ENCODE data around the gene ELP6. TPM values are rescaled to one million over a fixed set of nuclear protein-coding genes. Genes with fewer than 3 reads are reported as not detected.
"Not testable (repeated sequence)": the region's sequence is repeated elsewhere in the genome, so short reads cannot be mapped to it uniquely, and the experiment has no call there.

The ELP6 gene
- total RNA-seq, 1 experiment from 2014 or later = 62.0 TPM

DNA sequence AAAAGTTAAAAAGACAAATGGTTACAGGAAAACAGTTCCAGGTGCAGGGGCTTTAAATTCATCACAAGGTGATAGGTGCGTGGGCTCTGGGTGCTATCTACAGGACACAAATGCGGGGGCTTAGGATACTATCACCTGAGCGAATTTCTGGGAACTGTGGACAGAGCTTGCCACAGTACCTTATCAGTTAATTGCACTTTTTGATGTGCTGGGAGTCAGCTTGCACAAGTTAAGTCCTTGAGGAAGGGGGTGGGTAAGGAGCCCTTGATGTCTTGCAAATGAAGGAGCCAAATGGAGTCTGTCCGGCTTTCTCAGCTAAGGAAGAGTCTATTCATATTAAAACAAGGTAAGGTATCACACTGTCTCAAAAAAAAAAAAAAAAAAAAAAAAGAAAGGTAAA is 31.7 kb downstream of the ELP6 start:
- Mint-ChIP-seq H3K27ac (peak overlapping the region; percentile 96), H3K4me3 (peak overlapping the region; percentile 57), H3K4me1 (peaks cover 35% of the 10 kb centered on the region)
- H3K27me3 Mint-ChIP-seq (ENCODE audit: low read depth); H3K36me3 Mint-ChIP-seq; DNase-seq (ENCODE audit: low spot score); H3K9me3 Mint-ChIP-seq: not testable (repeated sequence)
- ATAC-seq = peak; percentile 8
- CTCF ChIA-PET = interaction anchor here (1.5 to 3.5 kb wide), 2 partner anchors 41 to 60 kb away, joined by 4 to 27 read pairs; no protein-coding TSS in a partner anchor
- POLR2A ChIA-PET = interaction anchor here (0.6 to 0.7 kb wide), 2 partner anchors 24 to 781 kb away, joined by 7 to 9 read pairs; no protein-coding TSS in a partner anchor

DNA sequence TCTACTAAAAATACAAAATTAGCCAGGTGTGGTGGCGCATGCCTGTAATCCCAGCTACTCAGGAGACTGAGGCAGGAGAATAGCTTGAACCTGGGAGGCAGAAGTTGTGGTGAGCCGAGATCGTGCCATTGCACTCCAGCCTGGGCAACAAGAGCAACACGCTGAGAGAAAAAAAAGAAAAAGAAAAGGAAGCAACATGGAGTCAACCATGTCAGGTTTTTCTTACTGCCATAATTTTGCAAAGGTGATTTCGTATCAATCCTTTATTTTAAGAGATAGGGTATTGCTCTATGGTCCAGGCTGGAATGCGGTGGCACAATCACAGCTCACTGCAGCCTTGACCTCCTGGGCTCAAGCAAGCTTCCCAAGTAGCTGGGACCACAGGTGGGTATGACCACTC is 33.2 kb downstream of the ELP6 start:
- ATAC-seq; H3K9me3 Mint-ChIP-seq; H3K36me3 Mint-ChIP-seq; H3K4me3 Mint-ChIP-seq; DNase-seq (ENCODE audit: low spot score); H3K27me3 Mint-ChIP-seq (ENCODE audit: low read depth); H3K27ac Mint-ChIP-seq; POLR2A ChIA-PET: not testable (repeated sequence)
- peaks cover 38% of the 10 kb centered on the region for H3K4me1 Mint-ChIP-seq
- CTCF ChIA-PET = interaction anchor here (2.7 kb wide), 1 partner anchor 59 kb away, joined by 14 read pairs; no protein-coding TSS in a partner anchor

DNA sequence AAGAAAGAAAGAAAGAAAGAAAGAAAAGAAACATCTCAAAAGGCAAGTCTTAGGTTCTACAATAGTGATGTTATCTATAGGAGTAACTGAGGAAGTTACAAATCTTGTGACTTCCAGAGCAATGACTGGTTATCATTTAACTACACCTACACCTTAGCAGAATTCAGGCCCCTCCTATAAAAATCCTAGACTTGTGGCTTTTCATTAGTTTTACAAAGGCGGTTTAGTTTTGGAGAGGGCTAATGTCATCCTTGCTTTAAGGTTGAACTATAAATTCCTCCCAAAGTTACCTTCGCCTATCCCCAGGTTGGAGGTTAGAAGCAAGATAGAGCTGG is 33.7 kb downstream of the ELP6 start:
- Mint-ChIP-seq H3K9me3 (peaks cover 4% of the 10 kb centered on the region; the same call in 1 of the 2 replicates), H3K4me1 (peaks cover 42% of the 10 kb centered on the region), H3K27me3 (ENCODE audit: low read depth) (no peaks in the 10 kb centered on the region), H3K27ac (no peak overlapping the region), H3K4me3 (no peak overlapping the region), H3K36me3 (no peaks in the 10 kb centered on the region)
- ChIA-PET POLR2A (interaction anchor here (0.7 kb wide), 1 partner anchor 544 kb away, joined by 6 read pairs; no protein-coding TSS in a partner anchor), CTCF (interaction anchor here (1.0 to 2.7 kb wide), 3 partner anchors 41 to 672 kb away, joined by 3 to 14 read pairs (median 4); no protein-coding TSS in a partner anchor)
- DNase-seq (ENCODE audit: low spot score) (no peak), ATAC-seq (no peak)
- TF ChIP-seq, protein P1, sequence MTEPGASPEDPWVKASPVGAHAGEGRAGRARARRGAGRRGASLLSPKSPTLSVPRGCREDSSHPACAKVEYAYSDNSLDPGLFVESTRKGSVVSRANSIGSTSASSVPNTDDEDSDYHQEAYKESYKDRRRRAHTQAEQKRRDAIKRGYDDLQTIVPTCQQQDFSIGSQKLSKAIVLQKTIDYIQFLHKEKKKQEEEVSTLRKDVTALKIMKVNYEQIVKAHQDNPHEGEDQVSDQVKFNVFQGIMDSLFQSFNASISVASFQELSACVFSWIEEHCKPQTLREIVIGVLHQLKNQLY (CRISPR knock-in tag; IDR thresholded peaks at IDR 0.05) = no peak
- TF ChIP-seq JAZF1 (CRISPR knock-in tag; IDR thresholded peaks at IDR 0.05) = no peak

DNA sequence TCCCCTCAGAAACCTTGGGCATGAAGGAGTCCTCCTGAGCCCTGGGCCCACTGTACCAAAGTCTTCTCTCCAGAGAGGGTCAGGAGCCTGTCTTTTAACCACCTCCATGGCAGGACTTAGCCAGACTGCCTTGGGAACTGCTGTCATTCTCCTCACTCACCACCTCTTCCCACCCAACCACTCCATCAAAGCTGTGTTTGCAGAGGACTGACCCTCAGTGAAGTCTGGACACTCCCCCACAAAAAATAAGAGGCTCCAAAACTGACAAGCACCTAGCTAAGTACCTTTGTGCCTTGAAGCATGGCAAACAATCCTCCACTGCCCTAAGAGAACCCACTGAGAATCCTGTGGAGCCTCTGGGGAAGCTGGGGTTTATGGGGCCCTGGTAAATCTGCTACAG is 35.5 kb downstream of the ELP6 start:
- Mint-ChIP-seq H3K27me3 (ENCODE audit: low read depth) (no peaks in the 10 kb centered on the region), H3K27ac (peak overlapping the region; percentile 63; the same call in 1 of the 2 replicates), H3K36me3 (no peaks in the 10 kb centered on the region), H3K4me3 (no peak overlapping the region), H3K4me1 (peaks cover 57% of the 10 kb centered on the region), H3K9me3 (peaks cover 4% of the 10 kb centered on the region; the same call in 1 of the 2 replicates)
- ChIA-PET CTCF (no interaction called here), POLR2A (no interaction called here)
- DNase-seq (ENCODE audit: low spot score) = no peak
- ATAC-seq = no peak
- no peak for TF ChIP-seq ATF1 (CRISPR knock-in tag; IDR thresholded peaks at IDR 0.05)
- no peak for TF ChIP-seq EMX1 (CRISPR knock-in tag; IDR thresholded peaks at IDR 0.05)
- TF ChIP-seq NR1H2 (CRISPR knock-in tag; IDR thresholded peaks at IDR 0.05) = no peak
- TF ChIP-seq, protein P2, sequence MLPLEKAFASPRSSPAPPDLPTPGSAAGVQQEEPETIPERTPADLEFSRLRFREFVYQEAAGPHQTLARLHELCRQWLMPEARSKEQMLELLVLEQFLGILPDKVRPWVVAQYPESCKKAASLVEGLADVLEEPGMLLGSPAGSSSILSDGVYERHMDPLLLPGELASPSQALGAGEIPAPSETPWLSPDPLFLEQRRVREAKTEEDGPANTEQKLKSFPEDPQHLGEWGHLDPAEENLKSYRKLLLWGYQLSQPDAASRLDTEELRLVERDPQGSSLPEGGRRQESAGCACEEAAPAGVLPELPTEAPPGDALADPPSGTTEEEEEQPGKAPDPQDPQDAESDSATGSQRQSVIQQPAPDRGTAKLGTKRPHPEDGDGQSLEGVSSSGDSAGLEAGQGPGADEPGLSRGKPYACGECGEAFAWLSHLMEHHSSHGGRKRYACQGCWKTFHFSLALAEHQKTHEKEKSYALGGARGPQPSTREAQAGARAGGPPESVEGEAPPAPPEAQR (CRISPR knock-in tag; IDR thresholded peaks at IDR 0.05) = no peak
- no peak for TF ChIP-seq ELF4 (CRISPR knock-in tag; IDR thresholded peaks at IDR 0.05; ENCODE audit: low read depth)
- TF ChIP-seq, protein P3, sequence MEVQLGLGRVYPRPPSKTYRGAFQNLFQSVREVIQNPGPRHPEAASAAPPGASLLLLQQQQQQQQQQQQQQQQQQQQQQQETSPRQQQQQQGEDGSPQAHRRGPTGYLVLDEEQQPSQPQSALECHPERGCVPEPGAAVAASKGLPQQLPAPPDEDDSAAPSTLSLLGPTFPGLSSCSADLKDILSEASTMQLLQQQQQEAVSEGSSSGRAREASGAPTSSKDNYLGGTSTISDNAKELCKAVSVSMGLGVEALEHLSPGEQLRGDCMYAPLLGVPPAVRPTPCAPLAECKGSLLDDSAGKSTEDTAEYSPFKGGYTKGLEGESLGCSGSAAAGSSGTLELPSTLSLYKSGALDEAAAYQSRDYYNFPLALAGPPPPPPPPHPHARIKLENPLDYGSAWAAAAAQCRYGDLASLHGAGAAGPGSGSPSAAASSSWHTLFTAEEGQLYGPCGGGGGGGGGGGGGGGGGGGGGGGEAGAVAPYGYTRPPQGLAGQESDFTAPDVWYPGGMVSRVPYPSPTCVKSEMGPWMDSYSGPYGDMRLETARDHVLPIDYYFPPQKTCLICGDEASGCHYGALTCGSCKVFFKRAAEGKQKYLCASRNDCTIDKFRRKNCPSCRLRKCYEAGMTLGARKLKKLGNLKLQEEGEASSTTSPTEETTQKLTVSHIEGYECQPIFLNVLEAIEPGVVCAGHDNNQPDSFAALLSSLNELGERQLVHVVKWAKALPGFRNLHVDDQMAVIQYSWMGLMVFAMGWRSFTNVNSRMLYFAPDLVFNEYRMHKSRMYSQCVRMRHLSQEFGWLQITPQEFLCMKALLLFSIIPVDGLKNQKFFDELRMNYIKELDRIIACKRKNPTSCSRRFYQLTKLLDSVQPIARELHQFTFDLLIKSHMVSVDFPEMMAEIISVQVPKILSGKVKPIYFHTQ (CRISPR knock-in tag; IDR thresholded peaks at IDR 0.05) = no peak
- TF ChIP-seq HMGA2 (CRISPR knock-in tag; IDR thresholded peaks at IDR 0.05) = no peak
- TF ChIP-seq, protein P1 (CRISPR knock-in tag; IDR thresholded peaks at IDR 0.05) = no peak
- TF ChIP-seq, protein P4, sequence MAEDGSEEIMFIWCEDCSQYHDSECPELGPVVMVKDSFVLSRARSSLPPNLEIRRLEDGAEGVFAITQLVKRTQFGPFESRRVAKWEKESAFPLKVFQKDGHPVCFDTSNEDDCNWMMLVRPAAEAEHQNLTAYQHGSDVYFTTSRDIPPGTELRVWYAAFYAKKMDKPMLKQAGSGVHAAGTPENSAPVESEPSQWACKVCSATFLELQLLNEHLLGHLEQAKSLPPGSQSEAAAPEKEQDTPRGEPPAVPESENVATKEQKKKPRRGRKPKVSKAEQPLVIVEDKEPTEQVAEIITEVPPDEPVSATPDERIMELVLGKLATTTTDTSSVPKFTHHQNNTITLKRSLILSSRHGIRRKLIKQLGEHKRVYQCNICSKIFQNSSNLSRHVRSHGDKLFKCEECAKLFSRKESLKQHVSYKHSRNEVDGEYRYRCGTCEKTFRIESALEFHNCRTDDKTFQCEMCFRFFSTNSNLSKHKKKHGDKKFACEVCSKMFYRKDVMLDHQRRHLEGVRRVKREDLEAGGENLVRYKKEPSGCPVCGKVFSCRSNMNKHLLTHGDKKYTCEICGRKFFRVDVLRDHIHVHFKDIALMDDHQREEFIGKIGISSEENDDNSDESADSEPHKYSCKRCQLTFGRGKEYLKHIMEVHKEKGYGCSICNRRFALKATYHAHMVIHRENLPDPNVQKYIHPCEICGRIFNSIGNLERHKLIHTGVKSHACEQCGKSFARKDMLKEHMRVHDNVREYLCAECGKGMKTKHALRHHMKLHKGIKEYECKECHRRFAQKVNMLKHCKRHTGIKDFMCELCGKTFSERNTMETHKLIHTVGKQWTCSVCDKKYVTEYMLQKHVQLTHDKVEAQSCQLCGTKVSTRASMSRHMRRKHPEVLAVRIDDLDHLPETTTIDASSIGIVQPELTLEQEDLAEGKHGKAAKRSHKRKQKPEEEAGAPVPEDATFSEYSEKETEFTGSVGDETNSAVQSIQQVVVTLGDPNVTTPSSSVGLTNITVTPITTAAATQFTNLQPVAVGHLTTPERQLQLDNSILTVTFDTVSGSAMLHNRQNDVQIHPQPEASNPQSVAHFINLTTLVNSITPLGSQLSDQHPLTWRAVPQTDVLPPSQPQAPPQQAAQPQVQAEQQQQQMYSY (CRISPR knock-in tag; IDR thresholded peaks at IDR 0.05) = no peak
- TF ChIP-seq RELA (CRISPR knock-in tag; IDR thresholded peaks at IDR 0.05; ENCODE audit: borderline replicate concordance) = no peak
- TF ChIP-seq NFATC4 (CRISPR knock-in tag; IDR thresholded peaks at IDR 0.05) = no peak
- no peak for TF ChIP-seq FOXJ3 (CRISPR knock-in tag; IDR thresholded peaks at IDR 0.05; ENCODE audit: borderline replicate concordance)
- TF ChIP-seq NFYB (CRISPR knock-in tag; conservative IDR thresholded peaks at IDR 0.05; ENCODE audit: low read depth) = no peak
- no peak for TF ChIP-seq ZNF121 (CRISPR knock-in tag; IDR thresholded peaks at IDR 0.05)
- no peak for TF ChIP-seq SMAD4 (CRISPR knock-in tag; IDR thresholded peaks at IDR 0.05)

Measured in WTC11 (cell line).